Measurements from ENCODE around the gene PCBP3.
"Not testable (repeated sequence)": the region's sequence is repeated elsewhere in the genome, so short reads cannot be mapped to it uniquely, and the experiment has no call there.

The PCBP3 gene

DNA sequence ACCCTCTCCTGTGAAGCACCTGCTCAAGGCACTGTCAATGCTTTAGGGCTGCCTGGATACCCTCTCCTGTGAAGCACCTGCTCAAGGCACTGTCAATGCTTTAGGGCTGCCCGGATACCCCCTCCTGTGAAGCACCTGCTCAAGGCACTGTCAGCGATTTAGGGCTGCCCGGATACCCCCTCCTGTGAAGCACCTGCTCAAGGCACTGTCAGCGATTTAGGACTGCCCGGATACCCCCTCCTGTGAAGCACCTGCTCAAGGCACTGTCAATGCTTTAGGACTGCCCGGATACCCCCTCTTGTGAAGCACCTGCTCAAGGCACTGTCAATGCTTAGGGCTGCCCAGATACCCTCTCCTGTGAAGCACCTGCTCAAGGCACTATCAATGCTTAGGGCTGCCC, 33.9 kb upstream of the PCBP3 start:
- H3K36me3 ChIP-seq (ENCODE audit: control insufficient read depth in 1 of 2, insufficient read depth in 2 of 2, low read depth in 1 of 2, low read length in 2 of 2); H4K8ac ChIP-seq (ENCODE audit: low read length); H2BK120ac ChIP-seq (ENCODE audit: low read depth, low read length); H2AK5ac ChIP-seq (ENCODE audit: low read length, severe bottlenecking); H3K9ac ChIP-seq (ENCODE audit: low read length); H3K4me2 ChIP-seq (ENCODE audit: low read length, poor library complexity, severe bottlenecking); H3K14ac ChIP-seq (ENCODE audit: low read length in 2 of 2); H2BK15ac ChIP-seq (ENCODE audit: low read depth, poor library complexity, severe bottlenecking); H3K4me1 ChIP-seq (ENCODE audit: control insufficient read depth, insufficient read depth, low read depth, low read length); H3K9me3 ChIP-seq (ENCODE audit: control insufficient read depth, low read length); H2BK12ac ChIP-seq (ENCODE audit: low read length in 2 of 2); H3K4ac ChIP-seq (ENCODE audit: low read depth in 1 of 2, low read length in 2 of 2); H2AFZ ChIP-seq (ENCODE audit: low read depth, low read length); H3K27ac ChIP-seq (ENCODE audit: low read length, poor library complexity, severe bottlenecking); DNase-seq; H3K23ac ChIP-seq (ENCODE audit: low read length in 2 of 2); H4K91ac ChIP-seq (ENCODE audit: low read length); H3K18ac ChIP-seq (ENCODE audit: low read depth in 1 of 2, low read length in 2 of 2); H2BK5ac ChIP-seq (ENCODE audit: low read depth, low read length, poor library complexity, severe bottlenecking); H3K4me3 ChIP-seq (ENCODE audit: insufficient read depth in 1 of 2, low read depth in 1 of 2, low read length in 2 of 2); H3K79me1 ChIP-seq (replicated peaks; ENCODE audit: low read length, poor library complexity, severe bottlenecking): not testable (repeated sequence)
- 87% methylated on average over 6 of the region's 6 CpGs for WGBS
- H3K27me3 ChIP-seq (ENCODE audit: control insufficient read depth in 1 of 2, insufficient read depth in 1 of 2, low read length in 2 of 2) = peaks cover 9 to 61% of the 10 kb centered on the region in 2 experiments

GRCh38 chr21:45611296-45611695, 32.2 kb upstream of the PCBP3 start:
- H4K8ac ChIP-seq (ENCODE audit: low read length) = no peak overlapping the region
- no peaks in the 10 kb centered on the region for H3K36me3 ChIP-seq (ENCODE audit: control insufficient read depth in 1 of 2, insufficient read depth in 2 of 2, low read depth in 1 of 2, low read length in 2 of 2)
- no peak overlapping the region for H3K4me3 ChIP-seq (ENCODE audit: insufficient read depth in 1 of 2, low read depth in 1 of 2, low read length in 2 of 2)
- no peak overlapping the region for H2BK12ac ChIP-seq (ENCODE audit: low read length in 2 of 2)
- no peak overlapping the region for H3K23ac ChIP-seq (ENCODE audit: low read length in 2 of 2)
- H2BK5ac ChIP-seq (ENCODE audit: low read depth, low read length, poor library complexity, severe bottlenecking) = no peak overlapping the region
- H3K27me3 ChIP-seq (ENCODE audit: control insufficient read depth in 1 of 2, insufficient read depth in 1 of 2, low read length in 2 of 2) = peaks cover 9 to 73% of the 10 kb centered on the region in 2 experiments
- no peak overlapping the region for H2BK120ac ChIP-seq (ENCODE audit: low read depth, low read length)
- H3K79me1 ChIP-seq (replicated peaks; ENCODE audit: low read length, poor library complexity, severe bottlenecking) = no peaks in the 10 kb centered on the region
- no peak overlapping the region for H3K9ac ChIP-seq (ENCODE audit: low read length)
- no peak overlapping the region for H2AFZ ChIP-seq (ENCODE audit: low read depth, low read length)
- no peak overlapping the region for H2BK15ac ChIP-seq (ENCODE audit: low read depth, poor library complexity, severe bottlenecking)
- H3K14ac ChIP-seq (ENCODE audit: low read length in 2 of 2) = no peak overlapping the region
- H3K9me3 ChIP-seq (ENCODE audit: control insufficient read depth, low read length) = no peaks in the 10 kb centered on the region
- H3K4me2 ChIP-seq (ENCODE audit: low read length, poor library complexity, severe bottlenecking) = no peak overlapping the region
- H2AK5ac ChIP-seq (ENCODE audit: low read length, severe bottlenecking) = no peak overlapping the region
- no peak overlapping the region for H3K4ac ChIP-seq (ENCODE audit: low read depth in 1 of 2, low read length in 2 of 2)
- no peak overlapping the region for H3K27ac ChIP-seq (ENCODE audit: low read length, poor library complexity, severe bottlenecking)
- no peak for DNase-seq
- H3K4me1 ChIP-seq (ENCODE audit: control insufficient read depth, insufficient read depth, low read depth, low read length) = peaks cover 3% of the 10 kb centered on the region
- H4K91ac ChIP-seq (ENCODE audit: low read length) = no peak overlapping the region
- 93% methylated on average over 12 of the region's 12 CpGs for WGBS
- no peak overlapping the region for H3K18ac ChIP-seq (ENCODE audit: low read depth in 1 of 2, low read length in 2 of 2)

DNA sequence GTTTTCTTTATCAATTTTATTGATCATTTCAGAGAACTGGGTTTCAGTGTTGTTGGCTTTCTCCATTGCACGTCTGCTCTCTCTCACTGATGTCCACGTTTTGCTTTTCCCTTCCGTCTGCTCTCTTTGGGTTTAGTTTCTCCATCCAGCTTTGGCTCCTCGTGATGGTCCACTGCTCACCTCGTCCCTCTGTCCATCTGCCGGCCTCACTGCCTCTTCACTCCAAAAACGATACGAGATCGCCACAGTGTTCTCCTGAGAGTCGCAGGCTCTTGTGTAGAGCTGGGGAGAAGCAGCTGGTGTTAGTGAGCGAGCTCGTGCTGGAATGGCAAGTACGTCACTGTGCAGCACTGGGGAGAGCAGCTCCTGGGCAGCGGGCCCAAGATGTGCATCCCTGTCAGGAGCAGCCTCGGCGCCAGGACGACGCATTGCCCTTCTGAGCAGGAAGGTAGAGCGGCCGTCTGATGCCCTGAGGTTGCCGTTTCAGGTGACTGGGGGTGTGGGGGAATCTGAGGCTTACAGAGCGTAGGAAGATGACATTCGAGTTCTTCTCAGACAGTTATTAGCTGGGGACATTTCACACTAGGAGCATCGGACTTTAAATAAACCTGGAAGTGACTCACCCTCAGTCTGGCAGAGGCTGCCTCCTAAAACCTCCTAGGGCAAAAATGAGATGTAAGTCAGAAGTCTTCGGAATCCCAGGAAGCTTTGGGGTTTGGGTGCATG, 31.4 kb upstream of the PCBP3 start:
- no peak overlapping the region for H3K4me2 ChIP-seq (ENCODE audit: low read length, poor library complexity, severe bottlenecking)
- H2BK120ac ChIP-seq (ENCODE audit: low read depth, low read length) = no peak overlapping the region
- H3K27me3 ChIP-seq (ENCODE audit: control insufficient read depth in 1 of 2, insufficient read depth in 1 of 2, low read length in 2 of 2) = peaks cover 13 to 77% of the 10 kb centered on the region in 2 experiments
- no peak overlapping the region for H3K23ac ChIP-seq (ENCODE audit: low read length in 2 of 2)
- no peaks in the 10 kb centered on the region for H3K79me1 ChIP-seq (replicated peaks; ENCODE audit: low read length, poor library complexity, severe bottlenecking)
- WGBS = 81% methylated on average over 25 of the region's 25 CpGs
- H3K27ac ChIP-seq (ENCODE audit: low read length, poor library complexity, severe bottlenecking) = no peak overlapping the region
- DNase-seq = peak; percentile 45
- H3K9ac ChIP-seq (ENCODE audit: low read length) = no peak overlapping the region
- H2AK5ac ChIP-seq (ENCODE audit: low read length, severe bottlenecking) = no peak overlapping the region
- no peak overlapping the region for H3K4ac ChIP-seq (ENCODE audit: low read depth in 1 of 2, low read length in 2 of 2)
- no peak overlapping the region for H3K14ac ChIP-seq (ENCODE audit: low read length in 2 of 2)
- no peaks in the 10 kb centered on the region for H3K9me3 ChIP-seq (ENCODE audit: control insufficient read depth, low read length)
- H4K91ac ChIP-seq (ENCODE audit: low read length) = no peak overlapping the region
- H3K18ac ChIP-seq (ENCODE audit: low read depth in 1 of 2, low read length in 2 of 2) = no peak overlapping the region
- no peak overlapping the region for H4K8ac ChIP-seq (ENCODE audit: low read length)
- H2AFZ ChIP-seq (ENCODE audit: low read depth, low read length) = no peak overlapping the region
- no peak overlapping the region for H2BK15ac ChIP-seq (ENCODE audit: low read depth, poor library complexity, severe bottlenecking)
- peak overlapping the region in 1 of 2 experiments; percentile 36 for H3K4me3 ChIP-seq (ENCODE audit: insufficient read depth in 1 of 2, low read depth in 1 of 2, low read length in 2 of 2)
- H2BK5ac ChIP-seq (ENCODE audit: low read depth, low read length, poor library complexity, severe bottlenecking) = no peak overlapping the region
- peaks cover 3% of the 10 kb centered on the region for H3K4me1 ChIP-seq (ENCODE audit: control insufficient read depth, insufficient read depth, low read depth, low read length)
- H2BK12ac ChIP-seq (ENCODE audit: low read length in 2 of 2) = no peak overlapping the region
- no peaks in the 10 kb centered on the region for H3K36me3 ChIP-seq (ENCODE audit: control insufficient read depth in 1 of 2, insufficient read depth in 2 of 2, low read depth in 1 of 2, low read length in 2 of 2)

DNA sequence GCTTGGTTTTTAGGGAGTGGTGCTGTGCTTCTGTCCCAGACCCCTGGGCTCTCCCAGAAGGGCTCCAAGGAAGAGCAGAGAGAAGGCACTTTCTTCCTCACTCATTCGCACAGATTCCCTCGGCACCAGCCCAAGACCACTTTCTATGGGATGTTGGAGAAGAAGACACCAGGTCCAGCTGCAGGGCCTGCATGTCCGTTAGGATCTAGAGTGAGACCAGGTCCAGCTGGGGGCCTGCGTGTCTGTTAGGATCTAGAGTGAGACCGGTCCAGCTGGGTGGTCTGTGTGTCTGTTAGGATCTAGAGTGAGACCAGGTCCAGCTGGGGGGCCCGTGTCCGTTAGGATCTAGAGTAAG, 30.9 kb upstream of the PCBP3 start:
- not testable (repeated sequence) for DNase-seq; H2AK5ac ChIP-seq (ENCODE audit: low read length, severe bottlenecking); H3K9me3 ChIP-seq (ENCODE audit: control insufficient read depth, low read length); H3K23ac ChIP-seq (ENCODE audit: low read length in 2 of 2); H4K8ac ChIP-seq (ENCODE audit: low read length); H2BK120ac ChIP-seq (ENCODE audit: low read depth, low read length); H3K36me3 ChIP-seq (ENCODE audit: control insufficient read depth in 1 of 2, insufficient read depth in 2 of 2, low read depth in 1 of 2, low read length in 2 of 2); H3K79me1 ChIP-seq (replicated peaks; ENCODE audit: low read length, poor library complexity, severe bottlenecking); H3K27ac ChIP-seq (ENCODE audit: low read length, poor library complexity, severe bottlenecking); H2AFZ ChIP-seq (ENCODE audit: low read depth, low read length); H2BK15ac ChIP-seq (ENCODE audit: low read depth, poor library complexity, severe bottlenecking); H3K18ac ChIP-seq (ENCODE audit: low read depth in 1 of 2, low read length in 2 of 2); H3K4me2 ChIP-seq (ENCODE audit: low read length, poor library complexity, severe bottlenecking); H3K4ac ChIP-seq (ENCODE audit: low read depth in 1 of 2, low read length in 2 of 2); H3K4me1 ChIP-seq (ENCODE audit: control insufficient read depth, insufficient read depth, low read depth, low read length); H3K9ac ChIP-seq (ENCODE audit: low read length); H4K91ac ChIP-seq (ENCODE audit: low read length); H3K4me3 ChIP-seq (ENCODE audit: insufficient read depth in 1 of 2, low read depth in 1 of 2, low read length in 2 of 2); H2BK12ac ChIP-seq (ENCODE audit: low read length in 2 of 2); H2BK5ac ChIP-seq (ENCODE audit: low read depth, low read length, poor library complexity, severe bottlenecking); H3K14ac ChIP-seq (ENCODE audit: low read length in 2 of 2)
- 100% methylated on average over 3 of the region's 7 CpGs for WGBS
- peaks cover 14 to 78% of the 10 kb centered on the region in 2 experiments for H3K27me3 ChIP-seq (ENCODE audit: control insufficient read depth in 1 of 2, insufficient read depth in 1 of 2, low read length in 2 of 2)
